ENCODE data around the gene SYNJ1.

GRCh38 chr21:32739946-32740345, 12.1 kb upstream of the SYNJ1 start:
- TF ChIP-seq POLR2A (IDR thresholded peaks at IDR 0.05; ENCODE audit: low read length), result no peak
- no peak for TF ChIP-seq GATA1 (IDR thresholded peaks at IDR 0.05; ENCODE audit: low read depth, low read length)
